Testis (tissue), 3 donors: ENCODE results near the gene DISC1. TPM values are rescaled to one million over a fixed set of nuclear protein-coding genes. Genes with fewer than 3 reads are reported as not detected.

ENCODE experiments used
- DNase-seq: peaks from one replicate; pipeline ENCODE4 v3.0.0-alpha.2; 2019
- H3K27ac ChIP-seq, 2 donors: fragments of 200-600 bp; sonication (generic); one replicate each; pipeline ENCODE4 v1.5.1; 2019
- H3K27me3 ChIP-seq: fragments of 200-600 bp; sonication (generic); one replicate; pipeline ENCODE4 v1.5.1; 2019
- H3K36me3 ChIP-seq: fragments of 200-600 bp; sonication (generic); one replicate; pipeline ENCODE4 v1.5.1; 2017; ENCODE audit warnings: low read depth; ENCODE audit errors: missing control alignments
- H3K4me1 ChIP-seq: fragments of 200-600 bp; sonication (generic); one replicate; pipeline ENCODE4 v1.5.1; 2019
- H3K4me3 ChIP-seq, 2 donors: fragments of 200-600 bp; sonication (generic); one replicate each; pipeline ENCODE4 v1.5.1; 2017 to 2019
- H3K9me3 ChIP-seq: fragments of 200-600 bp; sonication (generic); one replicate; pipeline ENCODE4 v1.5.1; 2017
- CTCF ChIP-seq, 3 experiments: fragments of 450-650 bp in 2 of 3; fragments of 200-600 bp in 1 of 3; sonication (generic) in 1 of 3; IDR thresholded peaks; one replicate each; pipeline ENCODE4 v1.5.1; 2016 to 2019; ENCODE audit warnings: antibody characterized with exemption in 3 of 3, mild to moderate bottlenecking in 2 of 3, moderate library complexity in 1 of 3
- POLR2A ChIP-seq: fragments of 450-650 bp; IDR thresholded peaks from one replicate; pipeline ENCODE4 v1.6.1; 2017; ENCODE audit warnings: antibody characterized with exemption, mild to moderate bottlenecking, moderate library complexity
- WGBS, 2 donors: methylation state at CpG; one replicate each; pipeline ENCODE4 v1.1.5; 2018; 5-methylcytosine and 5-hydroxymethylcytosine counted together
- intact Hi-C: fragments of 100-400 bp; cut with DNase I; formaldehyde crosslinking; loops from one replicate; pipeline ENCODE4 v1.15.1; 2023; ENCODE audit warnings: low total_unique reads
- polyA plus RNA-seq: library from polyadenylated mRNA; stranded (reverse); fragments of 350-450 nt; fragmentation: Illumina TruSeq; extraction: RNeasy Lipid Tissue Mini Kit (QIAGEN cat#74804); gene quantifications from one replicate; pipeline ENCODE4 v1.2.3, GENCODE V29; 2014; ENCODE audit warnings: low read depth, low replicate concordance; ENCODE audit not compliant: insufficient read depth
- total RNA-seq, 2 donors: library from RNA; depleted of rRNA; stranded (reverse); fragments of >200 nt; gene quantifications; one replicate each; pipeline ENCODE4 v1.2.3, GENCODE V29; 2016

Gene DISC1
- total and polyA plus RNA-seq, 3 donors from 2014 or later = 1.8 to 6.8 (median 5.7) TPM

GRCh38 chr1:231981675-231982074 is 355.1 kb downstream of the DISC1 start:
- Histone ChIP-seq H3K27me3 (no peaks in the 10 kb centered on the region), H3K9me3 (no peaks in the 10 kb centered on the region), H3K36me3 (no peaks in the 10 kb centered on the region), H3K27ac (no peak overlapping the region), H3K4me1 (no peaks in the 10 kb centered on the region), H3K4me3 (no peak overlapping the region)
- WGBS, 2 donors = 88 to 94% methylated on average over 4 of the region's 4 CpGs
- DNase-seq = no peak
- TF ChIP-seq CTCF (IDR thresholded peaks at IDR 0.05) = no peak
- TF ChIP-seq POLR2A = no peak
- intact Hi-C loops = no loop called here

GRCh38 chr1:231982871-231983587 is 356.4 kb downstream of the DISC1 start:
- H3K27ac ChIP-seq = no peak overlapping the region
- intact Hi-C loops = no loop called here

GRCh38 chr1:231983588-231984193 is 357.1 kb downstream of the DISC1 start:
- 87 to 89% methylated on average over 4 of the region's 4 CpGs for WGBS, 2 donors
- intact Hi-C loops = no loop called here
- H3K36me3 ChIP-seq = no peaks in the 10 kb centered on the region
- no peak for DNase-seq
- no peaks in the 10 kb centered on the region for H3K4me1 ChIP-seq
- H3K4me3 ChIP-seq = no peak overlapping the region
- H3K27ac ChIP-seq = no peak overlapping the region
- no peaks in the 10 kb centered on the region for H3K27me3 ChIP-seq
- H3K9me3 ChIP-seq = no peaks in the 10 kb centered on the region
- TF ChIP-seq POLR2A (no peak), CTCF (IDR thresholded peaks at IDR 0.05) (no peak)

More at GRCh38 chr1:231982871-231983587, 356.4 kb downstream of the DISC1 start:
- Histone ChIP-seq H3K9me3 (no peaks in the 10 kb centered on the region), H3K36me3 (no peaks in the 10 kb centered on the region), H3K27me3 (no peaks in the 10 kb centered on the region), H3K4me3 (no peak overlapping the region), H3K4me1 (no peaks in the 10 kb centered on the region)
- WGBS, 2 donors = 80 to 90% methylated on average over 5 of the region's 5 CpGs
- DNase-seq = no peak
- TF ChIP-seq POLR2A (no peak), CTCF (IDR thresholded peaks at IDR 0.05) (no peak)

DNA sequence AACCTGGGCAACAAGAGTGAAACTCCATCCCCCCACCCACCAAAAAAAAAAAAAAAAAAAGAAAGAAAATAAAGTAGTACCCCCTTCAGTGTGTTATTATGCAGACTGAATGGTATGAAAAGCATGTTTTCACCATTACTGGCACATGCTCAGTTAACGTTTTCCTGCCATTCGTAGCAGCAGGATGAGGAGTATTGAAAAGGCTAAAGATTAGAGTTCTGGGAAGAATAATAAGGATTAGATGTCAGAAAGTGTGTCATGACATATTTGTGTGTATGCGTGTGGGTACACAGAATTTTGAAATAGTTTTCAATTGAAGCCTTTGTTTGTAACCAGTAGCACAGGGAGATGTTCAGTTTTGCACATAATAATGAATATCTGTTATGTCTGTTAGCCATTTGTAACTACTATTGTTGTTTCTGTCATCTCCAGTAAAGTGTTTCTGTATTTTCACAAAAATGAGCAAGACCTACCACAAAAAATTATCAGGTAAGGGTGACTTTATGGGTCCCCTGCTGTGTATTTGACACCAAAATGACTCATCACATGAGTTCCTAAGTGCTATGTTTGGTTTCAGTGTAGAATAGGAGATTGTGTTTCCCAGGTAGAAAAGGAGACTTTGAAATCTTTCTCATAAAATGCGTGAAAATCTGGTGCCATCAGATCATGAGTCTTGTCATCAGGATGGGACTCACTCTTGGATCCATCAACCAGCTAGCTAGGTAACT is 358.9 kb downstream of the DISC1 start:
- intact Hi-C loops = no loop called here
- 95% methylated on average over 4 of the region's 4 CpGs for WGBS, 2 donors
- no peak overlapping the region for H3K27ac ChIP-seq

More for the DNA sequence above, 358.9 kb downstream of the DISC1 start:
- Histone ChIP-seq H3K27me3 (no peaks in the 10 kb centered on the region), H3K4me1 (no peaks in the 10 kb centered on the region), H3K36me3 (no peaks in the 10 kb centered on the region), H3K9me3 (no peaks in the 10 kb centered on the region), H3K4me3 (no peak overlapping the region)
- no peak for TF ChIP-seq CTCF (IDR thresholded peaks at IDR 0.05)
- no peak for TF ChIP-seq POLR2A
- DNase-seq = no peak
